CD4-positive, alpha-beta T cell (primary cell): Measurements from ENCODE around the gene KCNH4. TPM values are rescaled to one million over a fixed set of nuclear protein-coding genes. Genes with fewer than 3 reads are reported as not detected.

ENCODE experiments used
- ATAC-seq: fragments of 200-7000 bp; cut with Tn5 transposase; one replicate; pipeline ENCODE4 v1.10.0; 2022; ENCODE audit warnings: mild to moderate bottlenecking; ENCODE audit not compliant: poor library complexity
- CTCF ChIA-PET: fragments of 350-600 bp; sonication (Branson Sonifier 250); formaldehyde crosslinking; loops from one replicate; lab custom pipeline; 2021; ENCODE audit warnings: antibody characterized with exemption, inconsistent platforms; lab: Charles Lee
- POLR2A ChIA-PET: fragments of 350-600 bp; sonication (Branson Sonifier 250); formaldehyde crosslinking; loops from one replicate; lab custom pipeline; 2021; ENCODE audit warnings: antibody characterized with exemption, inconsistent platforms; lab: Charles Lee
- DNase-seq, 14 experiments: peaks; one replicate each; pipeline ENCODE4 v3.0.0-alpha.2; 2013 to 2020; ENCODE audit warnings: mixed read lengths in 2 of 14
- H3K27ac ChIP-seq, 2 donors: one replicate each; pipeline versions ENCODE4 v1.5.1 to v1.7.0; 2013; ENCODE audit warnings: low read length in 2 of 2, low read depth in 1 of 2, mild to moderate bottlenecking in 1 of 2
- H3K27me3 ChIP-seq, 2 experiments: 1 replicate in 1 of 2; 2 replicates in 1 of 2; pipeline versions ENCODE4 v1.6.1 to v1.7.0; 2013; ENCODE audit warnings: low read length in 2 of 2, control low read depth in 1 of 2, mild to moderate bottlenecking in 1 of 2, moderate library complexity in 1 of 2; ENCODE audit not compliant: insufficient read depth in 2 of 2, control insufficient read depth in 1 of 2
- H3K36me3 ChIP-seq: one replicate; pipeline ENCODE4 v1.6.1; 2013; ENCODE audit warnings: low read length, control low read depth; ENCODE audit not compliant: insufficient read depth
- H3K4me1 ChIP-seq: one replicate; pipeline ENCODE4 v1.6.1; 2013; ENCODE audit warnings: low read length, control low read depth; ENCODE audit not compliant: insufficient read depth
- H3K4me3 ChIP-seq: one replicate; pipeline ENCODE4 v1.5.1; 2013; ENCODE audit warnings: mild to moderate bottlenecking, low read length, moderate library complexity
- H3K9me3 ChIP-seq, 2 experiments: 1 replicate in 1 of 2; 2 replicates in 1 of 2; pipeline versions ENCODE4 v1.6.1 to v1.7.0; 2013; ENCODE audit warnings: low read length in 2 of 2, mild to moderate bottlenecking in 2 of 2, control low read depth in 1 of 2, moderate library complexity in 1 of 2; ENCODE audit not compliant: control insufficient read depth in 1 of 2, insufficient read depth in 1 of 2
- H3K27ac Mint-ChIP-seq: one replicate; pipeline ENCODE4 v1.8.0; 2020; ENCODE audit warnings: mixed read lengths
- H3K27me3 Mint-ChIP-seq: one replicate; pipeline ENCODE4 v1.8.0; 2021; ENCODE audit warnings: mixed read lengths
- H3K36me3 Mint-ChIP-seq: one replicate; pipeline ENCODE4 v1.8.0; 2021; ENCODE audit warnings: low read depth, mixed read lengths
- H3K4me1 Mint-ChIP-seq: one replicate; pipeline ENCODE4 v1.8.0; 2021; ENCODE audit warnings: low read depth, mixed read lengths
- H3K4me3 Mint-ChIP-seq: one replicate; pipeline ENCODE4 v1.8.0; 2020; ENCODE audit warnings: mild to moderate bottlenecking, mixed read lengths
- H3K9me3 Mint-ChIP-seq: one replicate; pipeline ENCODE4 v1.8.0; 2020; ENCODE audit warnings: mixed read lengths
- CTCF ChIP-seq: fragments of 200-600 bp; IDR thresholded peaks from one replicate; pipeline ENCODE4 v1.8.0; 2022; ENCODE audit warnings: antibody characterized with exemption, mild to moderate bottlenecking
- intact Hi-C, 2 experiments: fragments of 100-400 bp; cut with DNase I in 1 of 2; cut with micrococcal nuclease in 1 of 2; formaldehyde crosslinking; loops; one replicate each; pipeline versions ENCODE4 v1.15.1 to v1.9.0; 2023 to 2025; cut with DNase I, micrococcal nuclease
- total RNA-seq, 174 experiments: library from RNA in 2 of 174; stranded (reverse) in 2 of 174; gene quantifications; one replicate each; pipeline ENCODE4 v1.2.3 and lab custom pipeline; 2021 to 2026

KCNH4 gene
- total RNA-seq, 2 experiments from 2014 or later, result 0.17 to 0.25 TPM

DNA sequence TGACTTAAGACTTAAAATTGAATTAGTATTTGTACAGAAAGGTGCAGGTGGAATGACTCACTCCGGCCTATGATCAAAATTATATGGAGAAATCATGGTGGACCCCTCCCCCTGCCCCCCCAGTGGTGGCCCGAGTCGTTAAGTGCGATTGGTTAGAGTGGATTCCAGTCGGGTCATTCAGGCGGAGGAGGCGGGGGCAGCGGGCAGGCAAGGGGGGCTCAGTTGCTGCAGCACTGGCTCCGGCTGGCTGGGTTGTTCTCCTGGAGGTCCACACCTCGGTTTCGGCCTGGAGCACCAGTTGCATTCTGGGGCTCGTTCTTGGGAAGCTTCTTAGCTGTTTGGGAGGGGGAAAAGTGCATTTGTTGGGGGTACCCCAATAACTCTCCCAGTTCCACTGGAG, 55.4 kb downstream of the KCNH4 start:
- no peak for DNase-seq
- no peak for ATAC-seq
- H3K4me1 Mint-ChIP-seq, result peaks cover 6% of the 10 kb centered on the region
- no peak overlapping the region for H3K27ac Mint-ChIP-seq
- Histone ChIP-seq H3K4me3 (no peak overlapping the region), H3K9me3 (no peaks in the 10 kb centered on the region), H3K27ac (no peak overlapping the region), H3K36me3 (peaks cover 61% of the 10 kb centered on the region), H3K4me1 (peaks cover 8% of the 10 kb centered on the region), H3K27me3 (no peaks in the 10 kb centered on the region)
- ChIA-PET CTCF (no interaction called here), POLR2A (no interaction called here)
- H3K4me3 Mint-ChIP-seq, result no peak overlapping the region
- H3K36me3 Mint-ChIP-seq, result peaks cover 62% of the 10 kb centered on the region
- no peaks in the 10 kb centered on the region for H3K9me3 Mint-ChIP-seq
- intact Hi-C loops, result no loop called here
- no peaks in the 10 kb centered on the region for H3K27me3 Mint-ChIP-seq
- no peak for TF ChIP-seq CTCF

DNA sequence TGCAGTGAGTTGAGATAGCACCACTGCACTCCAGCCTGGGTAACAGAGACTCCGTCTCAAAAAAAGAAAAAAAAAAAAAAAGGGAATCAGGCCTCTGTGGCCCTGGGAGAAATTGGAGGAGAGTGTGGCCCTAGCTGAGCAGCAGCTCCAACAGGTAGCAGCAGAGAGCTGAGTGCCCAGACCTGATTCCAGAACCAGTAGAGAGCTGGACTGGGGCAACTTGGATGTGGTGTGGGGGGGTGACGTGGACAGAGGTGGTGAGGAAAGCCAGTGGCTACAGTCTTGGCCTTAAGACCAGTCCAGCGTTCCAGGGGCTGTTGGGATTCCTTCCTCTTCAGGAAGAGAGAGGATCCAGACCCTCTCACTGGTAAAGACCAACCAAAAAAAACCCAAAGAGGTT, 56.7 kb downstream of the KCNH4 start:
- Histone ChIP-seq H3K4me1 (peaks cover 17% of the 10 kb centered on the region), H3K4me3 (no peak overlapping the region), H3K9me3 (no peaks in the 10 kb centered on the region), H3K36me3 (peaks cover 49% of the 10 kb centered on the region), H3K27ac (no peak overlapping the region), H3K27me3 (no peaks in the 10 kb centered on the region)
- H3K9me3 Mint-ChIP-seq, result no peaks in the 10 kb centered on the region
- no peak for TF ChIP-seq CTCF
- intact Hi-C loops, result loop anchor here in 1 of 2 experiments (5.0 kb wide), 2 partner anchors 68 to 153 kb away; partner anchors contain the start of genes GHDC and STAT5B
- H3K4me1 Mint-ChIP-seq, result peaks cover 12% of the 10 kb centered on the region
- peak overlapping the region; percentile 34 for H3K27ac Mint-ChIP-seq
- no peak overlapping the region for H3K4me3 Mint-ChIP-seq
- CTCF ChIA-PET, result interaction anchor here (0.6 kb wide), 1 partner anchor 338 kb away, joined by 3 read pairs; no protein-coding TSS in a partner anchor
- ATAC-seq, result no peak
- POLR2A ChIA-PET, result no interaction called here
- no peak for DNase-seq
- peaks cover 49% of the 10 kb centered on the region for H3K36me3 Mint-ChIP-seq
- H3K27me3 Mint-ChIP-seq, result no peaks in the 10 kb centered on the region

DNA sequence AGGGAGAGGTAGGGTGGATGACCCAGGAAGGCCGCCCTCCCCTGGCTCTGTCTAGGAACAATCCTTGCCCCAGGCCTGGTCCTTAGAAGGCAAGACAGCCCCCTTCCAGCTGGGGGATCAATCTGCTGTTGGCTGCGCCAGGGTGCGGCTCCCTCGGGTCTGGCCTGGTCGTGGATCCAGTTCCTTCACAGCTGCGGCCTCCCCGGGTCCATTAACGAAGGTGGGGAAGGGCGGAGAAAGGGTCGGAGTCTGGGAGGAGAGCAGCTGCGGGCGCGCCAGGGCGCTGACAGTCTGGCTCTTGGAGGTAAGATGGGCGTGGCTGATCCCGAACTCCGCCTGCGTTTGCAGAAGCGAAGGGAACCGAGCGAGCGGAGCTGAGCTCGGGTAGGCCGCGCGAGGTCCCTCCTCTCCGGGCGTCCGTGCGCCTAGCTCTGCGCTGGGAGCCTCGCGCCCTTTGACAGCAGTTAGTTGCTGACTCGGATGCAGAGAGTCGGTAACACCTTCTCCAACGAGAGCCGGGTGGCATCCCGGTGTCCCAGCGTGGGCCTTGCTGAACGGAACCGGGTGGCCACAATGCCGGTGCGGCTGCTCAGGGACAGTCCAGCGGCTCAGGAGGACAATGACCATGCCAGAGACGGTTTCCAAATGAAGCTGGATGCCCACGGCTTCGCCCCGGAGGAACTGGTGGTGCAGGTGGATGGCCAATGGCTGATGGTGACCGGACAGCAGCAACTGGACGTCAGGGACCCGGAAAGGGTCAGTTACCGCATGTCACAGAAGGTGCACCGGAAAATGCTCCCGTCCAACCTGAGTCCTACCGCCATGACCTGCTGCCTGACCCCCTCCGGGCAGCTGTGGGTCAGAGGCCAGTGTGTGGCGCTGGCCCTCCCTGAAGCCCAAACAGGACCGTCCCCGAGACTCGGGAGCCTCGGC, 58.3 kb downstream of the KCNH4 start, which contains the start of gene HSPB9:
Gene HSPB9 (plus strand): TSS at position 434 of the 933 bp plus-strand sequence. CDS start 47 bp downstream, at position 481.
- H3K4me1 ChIP-seq, result peaks cover 22% of the 10 kb centered on the region
- ATAC-seq, result no peak
- H3K36me3 ChIP-seq, result peaks cover 47% of the 10 kb centered on the region
- no peak within 1 kb of the TSS for H3K4me3 ChIP-seq
- Mint-ChIP-seq H3K9me3 (no peaks in the 10 kb centered on the region), H3K4me3 (peak within 1 kb of the TSS; percentile 76), H3K27me3 (no peaks in the 10 kb centered on the region), H3K36me3 (peaks cover 43% of the 10 kb centered on the region), H3K4me1 (peaks cover 18% of the 10 kb centered on the region), H3K27ac (no peak within 1 kb of the TSS)
- DNase-seq, result peak in 1 of 14 experiments; percentile 42
- no peaks in the 10 kb centered on the region for H3K27me3 ChIP-seq
- ChIA-PET POLR2A (interaction anchor here (2.2 to 2.8 kb wide), 2 partner anchors 10 to 106 kb away, joined by 11 to 17 read pairs; partner anchors contain the start of genes DHX58 and DNAJC7), CTCF (interaction anchor here (1.2 kb wide), 1 partner anchor 11 kb away, joined by 3 read pairs; no protein-coding TSS in a partner anchor)
- TF ChIP-seq CTCF, result no peak
- H3K27ac ChIP-seq, result no peak within 1 kb of the TSS
- intact Hi-C loops, result loop anchor here in 1 of 2 experiments (5.0 kb wide), 2 partner anchors 70 to 155 kb away; partner anchors contain the start of genes GHDC and STAT5B
- H3K9me3 ChIP-seq, result no peaks in the 10 kb centered on the region
